IPS DF 4.7 (cell line): ENCODE results near the gene NRG3.
A peak's percentile ranks its signal among the peaks of the same experiment; 100 is the strongest.

Source experiments
- DNase-seq: peaks from one replicate; pipeline ENCODE4 v3.0.0-alpha.2; 2013; ENCODE audit warnings: low spot score; ENCODE audit errors: extremely low read depth

NRG3 gene

DNA sequence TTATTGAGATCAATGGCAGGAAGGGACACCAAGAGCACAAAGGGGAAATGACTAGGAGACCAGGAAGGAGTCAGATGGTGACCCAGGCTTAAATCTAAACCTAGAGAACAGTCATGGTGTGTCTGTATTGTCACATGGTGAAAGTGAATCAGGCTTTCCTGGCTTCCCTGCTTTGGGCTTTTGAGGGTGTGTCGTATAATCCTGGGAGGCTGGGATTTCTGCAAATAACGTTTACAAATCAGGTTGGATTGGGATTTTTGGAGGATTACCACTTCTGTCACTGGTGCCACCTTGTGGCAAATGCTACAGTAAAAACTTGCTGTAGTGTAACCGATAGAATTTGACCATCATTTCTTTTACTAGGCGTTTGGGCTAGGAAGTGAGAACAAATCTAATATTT lies 502.6 kb downstream of the NRG3 start:
- DNase-seq = peak; percentile 28

DNA sequence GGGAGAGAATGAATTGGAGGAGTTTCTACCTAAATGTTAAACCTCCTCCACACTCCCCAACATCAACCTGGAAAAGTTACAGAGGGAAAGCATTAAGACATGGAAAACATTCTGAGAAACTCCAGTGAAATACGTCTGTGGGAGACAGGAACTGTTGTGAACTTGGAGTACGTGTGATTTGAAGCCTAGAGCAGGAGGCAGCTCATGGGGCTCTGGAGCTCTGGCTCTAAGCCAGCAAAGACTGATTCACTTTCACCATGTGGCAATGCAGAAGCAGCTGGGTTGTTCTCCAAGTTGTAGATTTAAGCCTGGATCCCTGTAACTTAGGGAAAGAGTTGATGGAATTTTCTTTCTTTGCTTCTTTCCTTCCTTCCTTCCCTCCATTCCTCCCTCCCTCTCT lies 503.2 kb downstream of the NRG3 start:
- DNase-seq = no peak

DNA sequence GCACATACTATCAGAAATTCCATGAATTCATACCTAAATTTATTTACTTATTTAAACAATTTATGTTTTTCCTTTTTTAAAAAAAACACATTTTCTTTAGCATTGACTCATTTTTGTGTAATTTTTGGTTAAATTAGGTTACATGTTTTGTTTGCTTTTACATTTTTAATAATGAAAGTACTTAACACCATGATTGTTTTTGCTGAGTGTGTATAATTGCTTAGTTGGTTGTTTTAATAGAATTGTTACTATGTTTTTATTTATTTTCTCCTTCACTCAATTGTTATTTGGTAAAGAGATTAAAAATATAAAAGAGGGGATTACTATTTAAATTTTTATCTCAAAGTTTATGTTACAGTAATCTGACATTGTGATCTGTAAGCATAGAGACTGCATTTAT lies 508.4 kb downstream of the NRG3 start:
- no peak for DNase-seq

DNA sequence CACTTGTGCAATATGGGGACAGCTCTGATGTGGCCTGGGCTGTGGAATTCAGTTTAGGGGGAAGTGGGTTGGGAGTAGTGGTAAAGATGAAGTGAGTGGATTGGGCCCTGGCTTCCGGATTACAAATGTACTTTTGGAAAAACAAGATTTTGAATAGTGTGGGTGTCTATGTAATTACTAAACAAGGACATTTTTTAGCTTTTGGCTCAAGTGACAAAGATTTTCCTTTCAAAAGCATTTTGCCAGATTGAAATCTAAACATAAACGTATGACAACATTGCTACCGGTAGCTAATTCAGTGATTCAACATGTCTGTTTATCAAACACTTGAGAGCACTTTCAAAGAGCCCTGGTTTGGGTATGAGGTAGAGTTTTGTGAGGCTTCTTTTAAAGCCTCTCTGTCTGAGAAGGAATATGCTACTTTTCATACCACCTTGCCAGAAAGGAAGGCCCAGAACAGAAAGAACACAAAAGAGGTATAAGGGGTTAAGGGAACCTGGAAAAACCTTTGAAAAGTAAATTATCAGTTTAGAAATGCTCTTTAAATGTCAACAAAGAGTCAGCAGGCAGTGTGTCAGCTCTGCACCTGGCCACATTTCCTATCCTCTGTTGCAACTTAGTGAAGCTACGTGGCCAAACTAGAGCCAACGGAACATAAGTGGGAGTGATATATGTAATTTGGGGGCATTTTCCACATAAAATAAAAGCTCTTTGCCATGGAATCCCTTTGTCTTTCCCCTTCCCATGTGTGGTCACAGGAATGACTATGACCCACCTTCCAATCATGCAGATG lies 516.1 kb downstream of the NRG3 start:
- no peak for DNase-seq

DNA sequence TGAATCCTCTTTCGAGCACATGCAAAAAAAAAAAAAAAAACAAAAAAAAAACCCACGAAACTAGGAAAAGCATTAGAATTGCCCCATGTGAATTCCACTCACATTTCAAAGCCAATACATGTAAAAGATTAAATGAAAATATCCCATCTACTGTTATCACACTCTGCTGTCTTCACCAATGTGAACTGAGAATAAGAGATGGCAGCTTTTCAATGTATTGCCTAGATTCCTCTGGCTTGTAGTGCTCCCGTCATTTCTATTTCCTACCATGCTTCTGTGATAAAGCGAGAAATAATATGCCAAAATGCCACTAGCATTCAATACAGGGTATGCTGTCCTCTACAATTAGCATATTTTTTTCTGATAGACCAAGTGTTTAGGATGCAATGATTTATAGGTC lies 517.0 kb downstream of the NRG3 start:
- DNase-seq = no peak

DNA sequence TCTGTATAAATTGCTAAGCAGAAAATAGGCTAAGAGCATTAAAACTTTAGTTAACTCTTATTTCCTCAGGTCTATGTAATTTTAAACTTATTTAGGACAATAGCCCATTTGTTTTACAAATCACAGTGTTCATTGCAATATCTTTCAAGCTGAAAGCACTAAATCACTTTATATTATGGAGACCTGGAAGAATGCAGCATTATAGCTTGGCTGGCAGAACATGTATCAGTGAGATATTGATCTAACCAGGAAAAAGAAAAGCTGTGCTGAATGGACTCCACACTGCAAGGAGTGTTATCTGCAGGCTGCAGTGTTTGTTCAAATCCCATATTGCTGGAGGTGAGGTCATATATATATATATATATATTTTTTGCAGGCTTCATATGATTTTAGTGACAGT lies 517.5 kb downstream of the NRG3 start:
- DNase-seq = no peak

DNA sequence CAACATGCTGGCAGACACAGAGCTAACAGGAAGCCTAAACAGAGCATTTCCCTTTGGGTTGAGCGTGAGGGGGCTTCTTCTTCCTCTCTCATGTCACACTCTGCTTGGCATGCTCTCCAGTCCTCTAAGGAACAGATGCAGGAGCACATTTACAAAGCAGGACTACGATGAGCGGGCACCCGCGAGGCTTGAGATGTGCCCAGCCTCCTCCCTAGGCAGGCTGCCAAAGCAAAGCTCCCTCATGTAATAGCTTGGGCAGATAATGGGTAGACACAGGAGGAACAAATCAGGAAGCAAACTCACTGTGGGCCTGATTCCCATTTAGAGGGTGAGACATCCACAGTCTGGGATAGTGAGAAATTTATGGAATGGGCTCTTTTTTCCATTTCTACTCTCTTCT lies 519.1 kb downstream of the NRG3 start:
- no peak for DNase-seq

DNA sequence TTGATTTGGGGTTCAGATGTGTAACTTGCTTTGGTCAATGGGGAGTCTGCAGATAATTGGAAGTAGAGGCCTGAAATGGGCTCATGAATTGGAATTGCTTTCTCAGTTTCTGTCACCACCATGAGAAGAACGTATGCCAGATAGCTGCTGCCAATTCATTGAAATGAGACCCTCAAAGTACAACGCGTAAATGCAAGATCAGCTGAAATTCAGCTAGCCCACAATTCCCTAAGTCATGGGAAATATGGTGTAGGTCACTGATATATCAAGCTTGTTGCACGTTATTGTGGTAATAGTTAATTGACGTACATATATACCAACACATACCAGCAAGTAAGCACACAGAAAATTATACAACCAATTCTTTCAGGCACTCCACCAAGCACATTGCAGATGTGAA lies 520.0 kb downstream of the NRG3 start:
- no peak for DNase-seq

DNA sequence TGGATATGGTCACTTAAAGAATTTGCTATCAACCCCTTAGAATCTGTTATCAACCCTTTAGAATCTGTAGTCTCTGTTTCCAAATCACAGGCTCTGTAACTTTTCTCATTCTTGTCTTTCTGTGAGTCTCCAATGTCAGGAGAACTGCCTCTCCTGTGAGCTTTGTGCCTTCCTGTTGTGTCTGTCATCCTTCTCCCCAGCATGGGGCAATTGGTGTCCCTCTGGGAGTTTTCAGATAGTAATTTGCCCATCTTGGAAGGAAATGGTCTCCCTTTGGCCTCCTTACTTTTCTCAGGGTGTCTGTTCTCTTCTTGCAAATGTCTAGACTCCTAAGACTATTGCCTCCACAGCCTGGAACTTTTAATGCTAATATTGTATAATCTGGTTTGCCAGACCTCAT lies 521.9 kb downstream of the NRG3 start:
- DNase-seq = no peak

DNA sequence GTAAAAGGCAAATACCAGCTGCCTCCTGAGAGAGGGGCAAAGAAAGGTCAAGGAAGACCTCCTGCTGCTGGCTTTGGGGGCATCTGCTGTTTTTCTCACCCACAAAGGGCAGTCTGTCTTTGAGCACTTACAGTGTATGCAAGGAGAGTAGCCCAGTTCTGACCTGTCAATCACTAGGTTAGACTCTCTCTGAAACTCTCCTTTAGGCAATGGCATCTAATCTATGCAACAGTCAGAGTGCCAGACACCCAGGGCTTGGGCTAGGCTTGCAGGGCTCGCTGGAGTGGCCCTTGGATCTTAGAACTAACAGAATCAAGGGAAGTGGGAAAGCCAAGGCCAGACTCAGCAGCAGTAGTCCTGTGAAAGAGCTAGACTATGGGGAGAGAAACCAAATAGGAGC lies 522.9 kb downstream of the NRG3 start:
- DNase-seq = no peak

DNA sequence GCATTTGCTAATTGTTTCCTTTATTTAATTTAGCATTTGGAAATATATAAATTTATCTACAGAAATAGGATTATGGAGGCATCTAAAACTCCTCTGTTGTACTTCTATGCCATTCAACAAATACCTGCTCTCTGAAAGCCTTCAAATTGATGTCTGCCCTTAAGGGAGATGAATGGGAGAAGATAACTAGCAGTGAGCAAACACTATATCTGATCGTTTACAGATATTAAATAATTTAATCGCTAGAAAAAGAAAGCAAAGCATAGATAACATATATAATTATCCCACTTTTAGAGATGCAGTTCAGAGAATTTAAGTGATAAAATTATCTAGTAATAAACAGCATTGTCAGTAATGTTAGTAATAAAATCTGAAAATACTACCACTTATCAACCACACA lies 524.9 kb downstream of the NRG3 start:
- no peak for DNase-seq

DNA sequence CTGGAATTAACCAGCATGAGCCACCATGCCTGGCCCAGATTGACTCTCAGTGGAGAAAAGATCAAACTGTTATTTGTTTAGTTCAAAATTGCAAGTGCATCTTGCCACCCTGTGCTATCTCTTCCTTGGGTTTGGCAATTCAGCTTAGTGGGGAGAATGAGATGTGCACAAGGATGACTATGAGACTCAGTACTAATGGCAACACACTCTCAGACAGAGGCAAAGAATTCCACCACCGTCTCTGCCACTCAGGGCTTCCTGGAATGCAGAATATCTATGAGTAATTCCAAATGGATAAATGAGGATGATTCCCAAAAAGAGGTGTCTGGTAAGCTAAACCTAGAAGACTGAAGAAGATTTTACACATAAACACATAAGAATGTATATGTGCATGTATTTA lies 525.8 kb downstream of the NRG3 start:
- DNase-seq = no peak

DNA sequence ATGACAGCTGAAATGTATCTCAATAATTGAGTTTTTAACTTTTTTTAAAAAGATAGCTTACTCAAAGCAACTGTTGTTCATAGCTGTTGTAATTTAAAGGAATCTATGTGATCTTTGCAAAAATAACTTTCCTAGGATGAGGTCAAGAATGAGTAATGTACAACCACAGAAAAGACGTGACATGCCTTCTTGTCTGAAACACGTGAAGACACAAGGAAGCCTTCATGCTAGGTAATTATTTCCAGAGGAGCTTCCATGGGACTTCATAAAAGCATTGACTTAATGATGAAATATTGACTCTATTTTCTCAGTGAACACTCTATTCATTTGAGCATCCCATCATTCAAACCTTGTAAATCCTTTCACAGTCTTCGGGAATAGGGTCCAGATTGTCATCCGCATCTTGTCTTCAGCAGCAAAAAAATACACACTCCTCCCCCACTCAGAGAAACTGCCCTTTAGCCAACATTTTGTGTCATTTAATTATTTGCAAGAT lies 528.0 kb downstream of the NRG3 start:
- DNase-seq = no peak

DNA sequence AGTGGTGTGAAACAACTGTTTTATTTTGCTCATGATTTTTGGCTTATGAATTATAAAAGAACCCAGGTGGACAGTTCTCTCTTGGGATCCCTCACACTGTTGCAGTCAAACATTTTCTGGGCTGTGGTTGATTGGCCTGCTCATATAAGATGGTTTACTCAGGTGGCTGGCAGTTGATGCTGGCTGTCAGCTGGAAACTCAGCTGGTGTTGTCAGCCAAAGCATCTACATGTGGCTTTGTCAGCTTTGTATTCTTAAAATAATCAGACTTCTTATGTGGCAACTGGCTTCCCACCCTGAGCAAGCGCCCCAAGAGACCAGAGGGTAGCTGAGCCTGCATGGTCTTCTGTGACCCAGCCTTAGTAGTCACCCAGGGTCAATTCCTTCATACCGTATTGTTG lies 534.7 kb downstream of the NRG3 start:
- DNase-seq = no peak

DNA sequence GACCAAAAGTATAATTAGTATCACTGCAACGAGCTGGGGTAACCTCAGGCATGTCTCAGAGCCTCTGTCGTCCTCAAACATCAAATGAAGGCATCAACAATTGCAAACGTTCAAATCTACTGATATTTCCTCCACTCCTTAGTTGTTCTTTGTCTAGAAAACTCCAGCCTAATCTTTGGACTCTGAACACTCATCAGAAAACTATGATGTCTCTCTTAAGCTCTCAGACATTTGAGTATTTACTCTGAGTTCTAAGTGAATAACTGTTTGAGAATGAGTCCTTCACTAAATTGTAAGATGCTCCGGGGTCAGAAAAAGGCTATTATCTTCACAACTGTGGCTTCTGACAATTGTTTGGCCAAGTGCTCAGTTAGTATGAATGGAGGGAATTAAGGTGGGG lies 536.4 kb downstream of the NRG3 start:
- no peak for DNase-seq

DNA sequence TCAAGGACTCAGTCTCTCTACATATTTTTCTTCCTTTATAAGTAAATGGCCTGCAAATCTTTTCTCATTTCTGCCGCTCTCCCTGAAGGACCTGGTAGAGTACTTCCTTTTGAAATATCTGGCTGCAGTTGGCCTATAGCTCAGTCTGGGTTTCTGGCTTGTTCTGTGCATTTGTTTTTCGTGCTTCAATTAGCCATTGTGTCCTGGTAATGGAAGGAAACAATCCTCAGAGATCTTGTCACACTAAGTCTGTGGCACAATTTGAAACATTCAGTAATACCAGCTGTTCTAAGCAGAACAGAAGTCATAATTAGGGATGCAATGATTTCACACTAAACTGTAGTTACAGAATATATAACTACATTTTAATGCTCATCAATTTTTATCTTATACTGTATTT lies 545.0 kb downstream of the NRG3 start:
- DNase-seq = no peak

DNA sequence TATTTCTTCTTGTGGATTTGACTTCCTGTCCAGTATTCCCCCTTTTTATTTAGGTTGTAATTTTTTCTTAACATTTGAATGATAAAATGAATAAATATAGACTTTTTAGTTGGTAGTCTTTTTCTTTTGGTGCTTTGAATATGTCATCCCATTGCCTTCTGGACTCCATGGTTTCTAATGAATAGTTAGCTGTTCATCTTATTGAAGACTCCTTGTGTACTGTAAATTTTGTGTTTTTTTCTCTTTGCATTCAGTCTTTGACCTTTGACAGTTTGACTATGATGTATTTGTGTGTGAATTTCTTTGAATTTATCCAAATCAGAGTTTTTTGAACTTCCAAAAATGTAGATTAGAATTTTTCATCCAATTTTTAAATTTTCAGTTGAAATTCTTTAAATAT lies 554.3 kb downstream of the NRG3 start:
- no peak for DNase-seq

DNA sequence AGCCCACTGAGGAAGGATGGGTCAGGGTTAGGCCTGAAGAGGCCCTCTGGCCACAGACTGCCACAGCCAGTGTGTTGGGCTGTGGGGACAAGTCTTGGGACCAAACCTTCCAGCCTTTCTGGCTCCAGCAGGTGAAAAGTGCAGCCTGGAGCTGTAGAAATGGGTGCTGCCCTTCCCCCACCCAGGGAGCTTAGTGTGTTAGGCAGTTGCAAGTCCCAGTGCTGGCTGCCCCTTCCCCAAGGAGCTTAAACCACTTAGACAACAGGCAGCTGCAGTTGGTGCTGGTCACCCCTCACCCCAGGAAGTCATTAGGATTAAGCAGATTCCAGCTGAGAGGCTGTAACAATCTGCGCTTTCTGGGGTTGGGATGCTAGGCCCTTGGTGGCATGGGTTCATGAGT lies 563.3 kb downstream of the NRG3 start:
- no peak for DNase-seq

DNA sequence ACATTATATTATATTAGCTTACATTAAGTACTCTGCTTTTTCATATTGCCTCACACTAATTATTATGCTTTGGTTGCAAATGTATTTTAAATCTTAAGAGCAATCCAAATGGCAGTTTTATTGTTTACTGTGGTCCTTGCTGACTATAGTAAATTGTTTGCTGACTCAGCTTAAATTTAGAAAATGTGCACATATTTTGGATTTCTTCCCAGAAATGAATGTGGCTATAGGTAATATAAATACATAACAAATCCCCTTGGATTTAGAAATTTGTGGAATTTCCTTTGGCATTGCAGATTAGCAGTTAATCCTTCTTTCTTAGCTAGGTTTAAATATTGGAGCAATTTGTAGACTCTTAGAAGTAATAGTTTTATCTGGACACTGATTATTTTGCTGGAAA lies 565.8 kb downstream of the NRG3 start:
- DNase-seq = no peak

DNA sequence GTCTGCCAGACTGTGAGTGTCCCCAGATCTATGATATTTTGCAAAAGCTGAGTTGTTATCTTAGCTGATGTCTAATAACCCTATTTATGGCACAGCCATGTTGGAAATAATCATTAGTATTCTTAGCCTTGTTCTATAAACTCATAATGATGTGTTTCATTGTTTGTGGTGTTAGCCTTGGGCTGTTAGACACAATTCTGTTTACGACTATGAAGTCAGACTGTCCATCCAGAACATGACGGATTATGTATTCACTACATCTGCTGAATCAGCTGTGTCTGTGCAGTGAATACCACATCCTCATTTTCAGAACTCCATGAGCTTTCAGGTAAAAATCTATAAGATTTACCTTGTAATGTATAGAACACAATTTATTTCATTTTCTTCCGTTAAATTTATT lies 577.1 kb downstream of the NRG3 start:
- DNase-seq = no peak

DNA sequence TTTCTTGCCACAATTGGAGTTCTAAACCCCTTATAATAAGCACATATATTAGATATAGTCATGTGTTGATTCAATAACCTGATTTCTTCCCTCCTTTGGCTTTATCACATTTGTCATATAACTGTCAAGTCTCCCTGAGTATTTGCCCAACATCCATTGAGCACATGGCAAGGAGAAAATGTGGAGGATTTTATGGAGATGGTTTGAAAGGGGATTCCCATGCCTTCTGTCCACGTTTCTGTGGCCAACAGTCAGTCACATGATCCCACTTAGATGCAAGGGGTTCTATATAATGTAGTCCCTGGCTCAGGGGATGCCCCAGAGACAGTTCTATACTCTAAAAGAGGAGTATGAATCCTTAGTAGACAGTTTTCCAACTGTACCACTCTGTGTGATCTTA lies 577.7 kb downstream of the NRG3 start:
- no peak for DNase-seq

DNA sequence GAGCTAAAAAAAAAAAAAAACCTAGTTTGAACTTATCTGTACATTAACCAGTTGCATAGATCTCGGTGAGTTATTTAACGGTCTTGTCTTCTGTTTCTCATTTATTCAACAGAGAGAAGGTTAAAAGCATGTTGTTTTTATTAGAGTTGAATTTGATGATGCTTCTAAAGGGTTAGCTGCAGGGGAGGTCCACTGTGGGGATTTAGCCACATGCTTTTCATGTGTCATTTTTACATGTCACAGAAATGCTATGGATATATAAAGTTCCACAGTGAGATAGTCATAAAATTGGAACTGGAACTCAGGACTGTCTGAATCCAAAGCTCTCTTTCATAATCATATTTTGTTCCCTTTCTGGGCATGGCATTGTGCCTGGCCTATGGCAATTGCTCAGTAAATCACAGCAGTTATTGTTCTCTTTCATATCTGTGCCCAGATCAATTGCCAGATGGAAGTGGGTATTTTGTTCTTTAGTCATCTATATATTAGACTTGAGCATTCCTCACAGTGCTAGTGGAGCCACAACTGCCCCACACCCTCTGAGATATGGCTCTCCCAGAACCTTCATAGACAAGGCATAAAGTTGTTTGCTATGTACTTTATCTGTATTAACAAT lies 578.8 kb downstream of the NRG3 start:
- DNase-seq = no peak

DNA sequence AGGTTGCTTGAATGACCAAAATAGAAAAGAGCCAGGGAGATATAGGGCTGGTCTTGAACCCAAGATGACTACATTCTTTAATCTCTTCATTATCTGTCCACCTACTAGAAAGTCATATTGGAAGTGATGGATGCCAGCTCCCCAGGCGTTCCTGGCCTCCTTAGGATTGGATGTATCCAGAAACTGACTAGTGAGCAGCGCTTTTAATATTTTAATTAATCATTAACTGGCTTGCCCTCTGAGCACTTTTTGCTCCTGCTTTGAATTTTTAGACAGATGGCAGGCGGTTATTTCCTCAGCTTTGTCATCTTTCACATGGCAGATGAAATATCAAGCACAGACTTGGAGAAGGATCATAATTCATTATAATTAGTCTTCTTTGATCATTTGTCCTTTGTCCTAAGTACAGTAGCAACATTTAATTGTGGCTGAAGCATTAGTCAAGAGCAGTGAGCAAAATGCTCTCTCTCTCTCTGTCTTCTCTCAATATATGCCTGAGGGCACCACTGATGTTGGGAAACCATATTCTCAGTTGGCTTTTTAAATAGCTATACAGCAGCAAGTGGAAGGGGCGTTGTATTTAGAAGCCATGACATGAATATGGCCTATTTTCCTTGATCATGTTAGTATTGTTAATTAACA lies 588.0 kb downstream of the NRG3 start:
- no peak for DNase-seq
